ENCODE measurements around the gene RILPL2.

- TF ChIP-seq POU6F1 (CRISPR knock-in tag; IDR thresholded peaks at IDR 0.05; ENCODE audit: borderline replicate concordance, low read depth) (no peak), PATZ1 (CRISPR knock-in tag; IDR thresholded peaks at IDR 0.05; ENCODE audit: borderline replicate concordance) (no peak), TCF4 (CRISPR knock-in tag; IDR thresholded peaks at IDR 0.05; ENCODE audit: borderline replicate concordance) (no peak), SNAI2 (CRISPR knock-in tag; IDR thresholded peaks at IDR 0.05) (no peak), CREB5 (CRISPR knock-in tag; IDR thresholded peaks at IDR 0.05; ENCODE audit: low read depth) (no peak), ZNF70 (CRISPR knock-in tag; IDR thresholded peaks at IDR 0.05) (no peak), RARB (CRISPR knock-in tag; IDR thresholded peaks at IDR 0.05) (no peak)
Observed at GRCh38 chr12:123395236-123395635, 41.2 kb downstream of the RILPL2 start.

Measured in SK-N-SH treated with all-trans-retinoic acid at 6 μM for 48 hours (cell line).